IMR-90 (cell line): ENCODE results near the gene ACSM6. TPM values are rescaled to one million over a fixed set of nuclear protein-coding genes. Genes with fewer than 3 reads are reported as not detected.
A peak's percentile ranks its signal among the peaks of the same experiment; 100 is the strongest.

Source experiments
- ATAC-seq: fragments of 200-7000 bp; cut with Tn5 transposase; 2 replicates; pipeline ENCODE4 v1.9.1; 2020; ENCODE audit warnings: low read depth, mild to moderate bottlenecking, moderate library complexity
- BruUV-seq: library from RNA; stranded (reverse); fragments of 400-500 nt; replicated peaks from 2 replicates; lab custom pipeline; 2021; lab: Mats Ljungman, UMichigan
- CTCF ChIA-PET: fragments of 300-600 bp; formaldehyde crosslinking; extraction: SDS; loops from one replicate; lab custom pipeline; 2021; ENCODE audit warnings: antibody characterized with exemption; lab: Yijun Ruan, JAX
- POLR2A ChIA-PET: fragments of 300-600 bp; sonication (Branson Sonifier 250); formaldehyde crosslinking; loops from one replicate; lab custom pipeline; 2022; ENCODE audit warnings: antibody characterized with exemption; ENCODE audit not compliant: unreplicated experiment; lab: Charles Lee
- DNase-seq: peaks from one replicate; pipeline ENCODE4 v3.0.0; 2013
- H2AFZ ChIP-seq: replicated peaks from 2 replicates; pipeline ENCODE3; 2013; ENCODE audit warnings: low read length, mild to moderate bottlenecking; ENCODE audit not compliant: poor library complexity
- H2AK5ac ChIP-seq: 2 replicates; pipeline ENCODE4 v1.6.1; 2013; ENCODE audit warnings: low read depth, low read length, inconsistent platforms
- H2AK9ac ChIP-seq: replicated peaks from 2 replicates; pipeline ENCODE3; 2013; ENCODE audit warnings: mild to moderate bottlenecking, low read depth, low read length, moderate library complexity; ENCODE audit not compliant: poor library complexity
- H2BK120ac ChIP-seq: 2 replicates; pipeline ENCODE4 v1.6.1; 2013; ENCODE audit warnings: low read depth, low read length, inconsistent platforms
- H2BK15ac ChIP-seq: 3 replicates; pipeline ENCODE4 v1.6.1; 2013; ENCODE audit warnings: low read depth, low read length, inconsistent platforms
- H2BK20ac ChIP-seq: 2 replicates; pipeline ENCODE4 v1.6.1; 2013; ENCODE audit warnings: low read depth, mild to moderate bottlenecking, inconsistent platforms, low read length, moderate library complexity
- H2BK5ac ChIP-seq: 2 replicates; pipeline ENCODE4 v1.6.1; 2013; ENCODE audit warnings: mild to moderate bottlenecking, low read depth, low read length, inconsistent platforms; ENCODE audit not compliant: poor library complexity, severe bottlenecking
- H3K14ac ChIP-seq: replicated peaks from 2 replicates; pipeline ENCODE4 v1.6.1; 2013; ENCODE audit warnings: low read depth, low read length, inconsistent platforms
- H3K18ac ChIP-seq: 2 replicates; pipeline ENCODE4 v1.6.1; 2013; ENCODE audit warnings: low read depth, low read length, control low read depth
- H3K23ac ChIP-seq: 2 replicates; pipeline ENCODE4 v1.6.1; 2013; ENCODE audit warnings: low read depth, low read length, inconsistent platforms
- H3K27ac ChIP-seq: 2 replicates; pipeline ENCODE4 v1.5.1; 2013; ENCODE audit warnings: mild to moderate bottlenecking, control low read depth, low read length; ENCODE audit not compliant: insufficient read depth
- H3K27me3 ChIP-seq: 2 replicates; pipeline ENCODE4 v1.6.1; 2013; ENCODE audit warnings: low read length; ENCODE audit not compliant: control insufficient read depth, insufficient read depth
- H3K36me3 ChIP-seq: 2 replicates; pipeline ENCODE4 v1.6.1; 2013; ENCODE audit warnings: low read length, mixed read lengths; ENCODE audit not compliant: control insufficient read depth, insufficient read depth
- H3K4ac ChIP-seq: 2 replicates; pipeline ENCODE4 v1.6.1; 2013; ENCODE audit warnings: low read depth, low read length, inconsistent platforms
- H3K4me1 ChIP-seq: 2 replicates; pipeline ENCODE4 v1.6.1; 2013; ENCODE audit warnings: low read length, mixed read lengths; ENCODE audit not compliant: control insufficient read depth, insufficient read depth
- H3K4me2 ChIP-seq: 2 replicates; pipeline ENCODE4 v1.6.1; 2013; ENCODE audit warnings: low read depth, mild to moderate bottlenecking, control low read depth, low read length, moderate library complexity
- H3K4me3 ChIP-seq: 2 replicates; pipeline ENCODE4 v1.5.1; 2013; ENCODE audit warnings: low read depth, mild to moderate bottlenecking, control low read depth, low read length, moderate library complexity; ENCODE audit not compliant: insufficient read depth
- H3K56ac ChIP-seq: 2 replicates; pipeline ENCODE4 v1.6.1; 2013; ENCODE audit warnings: low read length, inconsistent platforms; ENCODE audit not compliant: insufficient read depth; ENCODE audit errors: extremely low read depth
- H3K79me1 ChIP-seq, 2 experiments: 2 replicates each; pipeline ENCODE4 v1.6.1; 2013; ENCODE audit warnings: low read length in 2 of 2, inconsistent platforms in 1 of 2, low read depth in 1 of 2
- H3K9ac ChIP-seq: 2 replicates; pipeline ENCODE4 v1.6.1; 2013; ENCODE audit warnings: low read depth, low read length, control low read depth
- H3K9me1 ChIP-seq: 2 replicates; pipeline ENCODE4 v1.6.1; 2013; ENCODE audit warnings: low read length, inconsistent platforms; ENCODE audit not compliant: insufficient read depth
- H3K9me3 ChIP-seq: 2 replicates; pipeline ENCODE4 v1.6.1; 2013; ENCODE audit warnings: low read length; ENCODE audit not compliant: control insufficient read depth, insufficient read depth
- H4K20me1 ChIP-seq: 2 replicates; pipeline ENCODE4 v1.6.1; 2013; ENCODE audit warnings: low read length, inconsistent platforms; ENCODE audit not compliant: insufficient read depth
- H4K5ac ChIP-seq: 2 replicates; pipeline ENCODE4 v1.6.1; 2013; ENCODE audit warnings: mild to moderate bottlenecking, low read depth, low read length, control low read depth
- H4K8ac ChIP-seq, 2 experiments: 2 replicates each; pipeline ENCODE4 v1.6.1; 2013; ENCODE audit warnings: low read depth in 2 of 2, low read length in 2 of 2, control low read depth in 1 of 2, inconsistent platforms in 1 of 2
- H4K91ac ChIP-seq: 2 replicates; pipeline ENCODE4 v1.6.1; 2013; ENCODE audit warnings: low read depth, low read length, inconsistent platforms; ENCODE audit not compliant: insufficient read depth
- BHLHE40 ChIP-seq: fragments of 150-350 bp; IDR thresholded peaks from 2 replicates; pipeline ENCODE4 v1.6.1; 2016; ENCODE audit warnings: mild to moderate bottlenecking, low read depth, low read length
- CEBPB ChIP-seq: IDR thresholded peaks from 2 replicates; pipeline ENCODE4 v1.6.1; 2012; ENCODE audit warnings: low read depth, low read length, improper control_type of control experiment
- CHD1 ChIP-seq: IDR thresholded peaks from 2 replicates; pipeline ENCODE4 v1.6.1; 2012; ENCODE audit warnings: low read depth, low read length, improper control_type of control experiment
- FOS ChIP-seq: fragments of 150-350 bp; IDR thresholded peaks from 2 replicates; pipeline ENCODE4 v1.6.1; 2016; ENCODE audit warnings: low read depth, low read length
- MAFK ChIP-seq: IDR thresholded peaks from 2 replicates; pipeline ENCODE4 v1.6.1; 2012; ENCODE audit warnings: low read depth, low read length, improper control_type of control experiment
- MAZ ChIP-seq: IDR thresholded peaks from 2 replicates; pipeline ENCODE4 v1.6.1; 2012; ENCODE audit warnings: low read depth, mild to moderate bottlenecking, low read length, improper control_type of control experiment, moderate library complexity, borderline replicate concordance
- MXI1 ChIP-seq: IDR thresholded peaks from 2 replicates; pipeline ENCODE4 v1.6.1; 2012; ENCODE audit warnings: low read depth, mild to moderate bottlenecking, low read length, moderate library complexity, borderline replicate concordance
- NFE2L2 ChIP-seq: fragments of 150-350 bp; IDR thresholded peaks from 2 replicates; pipeline ENCODE4 v1.6.1; 2016; ENCODE audit warnings: low read depth, mild to moderate bottlenecking, low read length
- POLR2A ChIP-seq: IDR thresholded peaks from 2 replicates; pipeline ENCODE4 v1.6.1; 2012; ENCODE audit warnings: mild to moderate bottlenecking, low read depth, low read length
- RAD21 ChIP-seq: IDR thresholded peaks from 2 replicates; pipeline ENCODE4 v1.6.1; 2012; ENCODE audit warnings: low read length, improper control_type of control experiment
- RCOR1 ChIP-seq: IDR thresholded peaks from 2 replicates; pipeline ENCODE4 v1.6.1; 2012; ENCODE audit warnings: mild to moderate bottlenecking, low read length, improper control_type of control experiment; ENCODE audit not compliant: insufficient replicate concordance
- RFX5 ChIP-seq: IDR thresholded peaks from 2 replicates; pipeline ENCODE4 v1.8.0; 2012; ENCODE audit warnings: low read depth, mild to moderate bottlenecking, low read length, moderate library complexity
- SMC3 ChIP-seq: fragments of 150-350 bp; IDR thresholded peaks from 2 replicates; pipeline ENCODE4 v1.6.1; 2016; ENCODE audit warnings: low read depth, mild to moderate bottlenecking, antibody characterized with exemption, low read length, moderate library complexity
- USF2 ChIP-seq: fragments of 150-350 bp; IDR thresholded peaks from 2 replicates; pipeline ENCODE4 v1.6.1; 2017; ENCODE audit warnings: mild to moderate bottlenecking, antibody characterized with exemption, low read length, low read depth
- WGBS, 2 experiments: methylation state at CpG; one replicate each; pipeline versions ENCODE4 v1.1.5 to v1.1.7; 2013; ENCODE audit warnings: missing lambda C conversion rate in 2 of 2; ENCODE audit not compliant: insufficient read length in 1 of 2; ENCODE audit errors: extremely low coverage in 2 of 2; 5-methylcytosine and 5-hydroxymethylcytosine counted together
- dilution Hi-C: fragments of 300-500 bp; cut with HindIII; formaldehyde crosslinking; loops from one replicate; pipeline ENCODE4 v1.14.3; 2018; ENCODE audit warnings: low sequenced_read_pairs; ENCODE audit not compliant: unreplicated experiment
- in situ Hi-C: fragments of 300-500 bp; cut with MboI; formaldehyde crosslinking; loops from 3 replicates; pipeline ENCODE4 v1.14.3; 2019; ENCODE audit warnings: low sequenced_read_pairs, inconsistent platforms, mixed read lengths
- intact Hi-C: fragments of 100-400 bp; cut with micrococcal nuclease; formaldehyde crosslinking; loops from 2 replicates; pipeline ENCODE4 v1.10.0; 2022
- polyA plus RNA-seq, 3 experiments: library from polyadenylated mRNA; depleted of rRNA; stranded (reverse); fragments of >200 nt; gene quantifications; 2 replicates each; pipeline ENCODE4 v1.2.3, GENCODE V29; 2012; ENCODE audit warnings: low replicate concordance in 1 of 3
- total RNA-seq: library from RNA; depleted of rRNA; stranded (reverse); fragments of >200 nt; gene quantifications from 2 replicates; pipeline ENCODE4 v1.2.3, GENCODE V29; 2012
- TF ChIP-seq, protein P1 (sequence below): conservative IDR thresholded peaks from 2 replicates; pipeline ENCODE4 v1.5.1; 2012; ENCODE audit warnings: mild to moderate bottlenecking, low read depth, low read length, improper control_type of control experiment
- TF ChIP-seq, protein P2 (sequence below): fragments of 150-350 bp; IDR thresholded peaks from 2 replicates; pipeline ENCODE4 v1.6.1; 2016; ENCODE audit warnings: low read depth, mild to moderate bottlenecking, low read length, moderate library complexity, borderline replicate concordance

ACSM6 gene
- total and polyA plus RNA-seq, 2 of the 4 experiments (the other 2 are of a cell fraction): not detected

DNA sequence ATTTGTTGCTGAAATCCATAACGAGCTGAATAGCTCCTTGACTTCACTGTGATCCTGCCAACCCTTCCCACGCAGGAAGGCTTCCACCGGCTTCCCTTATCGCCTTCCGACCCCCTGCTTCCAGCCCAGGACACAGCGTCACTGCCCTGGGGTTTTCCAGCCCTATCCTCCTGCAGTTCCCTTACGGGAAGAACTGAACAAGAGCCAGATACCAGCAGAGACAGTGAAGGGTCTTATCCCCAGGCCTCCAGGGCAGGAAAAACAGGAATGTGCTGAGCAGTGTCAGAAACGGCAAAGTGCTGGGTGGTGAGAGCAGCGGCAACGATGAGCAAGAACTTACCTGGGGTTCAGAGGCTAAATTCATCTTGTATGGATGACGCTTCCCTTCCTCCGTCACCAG lies 74.4 kb downstream of the ACSM6 start:
- POLR2A ChIA-PET: no interaction called here
- in situ Hi-C loops: no loop called here

More for the DNA sequence above, 74.4 kb downstream of the ACSM6 start:
- no peak overlapping the region for H2AFZ ChIP-seq
- H2BK20ac ChIP-seq: no peak overlapping the region
- H2BK15ac ChIP-seq: no peak overlapping the region; the same call in 2 of the 3 replicates
- H3K4ac ChIP-seq: no peak overlapping the region
- H2BK5ac ChIP-seq: peak overlapping the region; percentile 18
- H4K8ac ChIP-seq: 0 out of 4 replicates have a peak overlapping the region, but pooled peaks of 1 of the 2 experiments have one; percentile 1
- 0 out of 2 replicates have a peak overlapping the region, but pooled peaks have one; percentile 0 for H3K18ac ChIP-seq
- H4K5ac ChIP-seq: no peak overlapping the region
- H3K9ac ChIP-seq: no peak overlapping the region
- DNase-seq (peak; percentile 60), ATAC-seq (no peak)
- 0 out of 2 replicates have a peak overlapping the region, but pooled peaks have one; percentile 17 for H3K14ac ChIP-seq
- H3K23ac ChIP-seq: peak overlapping the region; percentile 28; the same call in 1 of the 2 replicates
- peaks cover 22% of the 10 kb centered on the region for H3K4me1 ChIP-seq
- 64% methylated on average over 10 of the region's 12 CpGs; no CpG with 5 or more reads in 1 of the 2 experiments for WGBS, 2 experiments
- no peaks in the 10 kb centered on the region for H3K27me3 ChIP-seq
- CTCF ChIA-PET: no interaction called here
- H3K4me3 ChIP-seq: no peak overlapping the region
- peaks cover 33 to 69% of the 10 kb centered on the region in 2 experiments for H3K79me1 ChIP-seq
- H2AK5ac ChIP-seq: no peak overlapping the region; the same call in 1 of the 2 replicates
- H3K56ac ChIP-seq: no peak overlapping the region
- H2AK9ac ChIP-seq: no peak overlapping the region
- no peak overlapping the region for H4K91ac ChIP-seq
- H3K36me3 ChIP-seq: peaks cover 44% of the 10 kb centered on the region
- peaks cover 19% of the 10 kb centered on the region for H3K9me1 ChIP-seq
- H3K4me2 ChIP-seq: no peak overlapping the region
- dilution Hi-C loops: no loop called here
- TF ChIP-seq CEBPB (no peak), RCOR1 (no peak), MXI1 (no peak), NFE2L2 (no peak), MAZ (no peak), BHLHE40 (no peak), RFX5 (no peak), SMC3 (no peak), FOS (no peak), RAD21 (no peak), POLR2A (no peak), MAFK (no peak), CHD1 (no peak), USF2 (no peak)
- TF ChIP-seq, protein P1, sequence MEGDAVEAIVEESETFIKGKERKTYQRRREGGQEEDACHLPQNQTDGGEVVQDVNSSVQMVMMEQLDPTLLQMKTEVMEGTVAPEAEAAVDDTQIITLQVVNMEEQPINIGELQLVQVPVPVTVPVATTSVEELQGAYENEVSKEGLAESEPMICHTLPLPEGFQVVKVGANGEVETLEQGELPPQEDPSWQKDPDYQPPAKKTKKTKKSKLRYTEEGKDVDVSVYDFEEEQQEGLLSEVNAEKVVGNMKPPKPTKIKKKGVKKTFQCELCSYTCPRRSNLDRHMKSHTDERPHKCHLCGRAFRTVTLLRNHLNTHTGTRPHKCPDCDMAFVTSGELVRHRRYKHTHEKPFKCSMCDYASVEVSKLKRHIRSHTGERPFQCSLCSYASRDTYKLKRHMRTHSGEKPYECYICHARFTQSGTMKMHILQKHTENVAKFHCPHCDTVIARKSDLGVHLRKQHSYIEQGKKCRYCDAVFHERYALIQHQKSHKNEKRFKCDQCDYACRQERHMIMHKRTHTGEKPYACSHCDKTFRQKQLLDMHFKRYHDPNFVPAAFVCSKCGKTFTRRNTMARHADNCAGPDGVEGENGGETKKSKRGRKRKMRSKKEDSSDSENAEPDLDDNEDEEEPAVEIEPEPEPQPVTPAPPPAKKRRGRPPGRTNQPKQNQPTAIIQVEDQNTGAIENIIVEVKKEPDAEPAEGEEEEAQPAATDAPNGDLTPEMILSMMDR: no peak
- TF ChIP-seq, protein P2, sequence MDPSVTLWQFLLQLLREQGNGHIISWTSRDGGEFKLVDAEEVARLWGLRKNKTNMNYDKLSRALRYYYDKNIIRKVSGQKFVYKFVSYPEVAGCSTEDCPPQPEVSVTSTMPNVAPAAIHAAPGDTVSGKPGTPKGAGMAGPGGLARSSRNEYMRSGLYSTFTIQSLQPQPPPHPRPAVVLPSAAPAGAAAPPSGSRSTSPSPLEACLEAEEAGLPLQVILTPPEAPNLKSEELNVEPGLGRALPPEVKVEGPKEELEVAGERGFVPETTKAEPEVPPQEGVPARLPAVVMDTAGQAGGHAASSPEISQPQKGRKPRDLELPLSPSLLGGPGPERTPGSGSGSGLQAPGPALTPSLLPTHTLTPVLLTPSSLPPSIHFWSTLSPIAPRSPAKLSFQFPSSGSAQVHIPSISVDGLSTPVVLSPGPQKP: no peak
- H2BK120ac ChIP-seq: no peak overlapping the region
- intact Hi-C loops: no loop called here
- no peaks in the 10 kb centered on the region for H3K9me3 ChIP-seq
- peaks cover 9% of the 10 kb centered on the region for H4K20me1 ChIP-seq
- no TSS peak for BruUV-seq
- H3K27ac ChIP-seq: peak overlapping the region; percentile 27; the same call in 1 of the 2 replicates
